CD4-positive, alpha-beta T cell treated with Interleukin-21 for 1 hour (primary cell): ENCODE measurements around the gene TAS1R3.
"Not testable (repeated sequence)": the region's sequence is repeated elsewhere in the genome, so short reads cannot be mapped to it uniquely, and the experiment has no call there.

Experiments
- DNase-seq: peaks from one replicate; pipeline ENCODE4 v3.0.0-alpha.2; 2020

The TAS1R3 gene

DNA sequence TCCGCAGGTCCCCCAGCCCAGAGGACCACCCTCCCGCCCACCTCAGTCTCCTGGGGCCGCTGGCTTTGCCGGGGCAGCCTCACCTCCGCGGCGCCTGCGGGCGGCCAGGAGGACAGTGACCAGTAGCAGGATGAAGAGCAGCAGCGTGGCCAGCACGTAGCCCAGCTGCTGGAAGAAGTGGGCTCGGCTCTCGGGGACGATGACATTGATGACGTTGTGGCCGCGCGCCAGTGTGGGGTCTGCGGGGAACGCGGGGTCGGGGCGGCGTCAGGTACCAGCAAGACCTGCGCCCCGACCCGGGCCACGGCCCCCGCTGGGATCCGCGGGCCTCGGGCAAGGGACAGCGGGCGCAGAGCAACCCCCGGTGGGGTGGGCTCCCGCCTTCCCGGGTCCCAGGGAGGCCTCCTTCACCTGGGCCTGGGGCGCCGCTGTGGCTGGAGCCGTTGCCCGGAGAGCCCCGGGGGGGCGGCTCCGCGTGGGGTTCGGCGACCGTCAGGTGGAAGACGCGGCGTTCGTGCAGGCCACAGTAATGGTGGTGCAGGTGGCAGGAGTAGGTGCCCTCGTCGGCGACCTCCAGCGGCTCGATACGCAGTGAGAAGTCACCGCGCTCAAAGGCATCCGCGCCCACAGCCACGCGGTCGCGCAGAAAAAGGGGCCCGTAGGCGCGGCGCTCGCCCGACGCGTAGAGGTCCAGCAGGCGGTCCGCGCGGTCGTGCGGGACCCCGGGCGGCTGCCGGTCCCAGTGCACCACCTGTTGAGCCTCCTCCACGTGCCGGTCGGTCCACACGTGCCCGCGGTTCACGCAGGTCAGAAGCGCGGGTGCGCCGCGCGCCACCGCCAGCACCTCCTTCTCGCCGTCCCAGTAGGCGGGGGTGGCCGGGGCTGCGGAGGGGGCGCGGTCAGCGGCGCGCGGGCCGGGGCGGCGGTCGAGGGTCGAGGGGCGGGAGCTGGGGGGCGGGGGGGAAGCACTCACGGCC, 23.5 kb downstream of the TAS1R3 start:
- no peak for DNase-seq

- no peak for DNase-seq
These were observed 24.3 kb downstream of the TAS1R3 start for GRCh38 chr1:1355416-1355815.

- no peak for DNase-seq
These were observed 25.2 kb downstream of the TAS1R3 start for GRCh38 chr1:1356166-1356795.

GRCh38 chr1:1356796-1357401, 25.8 kb downstream of the TAS1R3 start:
- no peak for DNase-seq

- no peak for DNase-seq
These were observed 26.9 kb downstream of the TAS1R3 start for GRCh38 chr1:1357871-1358432.

GRCh38 chr1:1358433-1359271, 27.6 kb downstream of the TAS1R3 start, which contains the start of gene MXRA8:
MXRA8 (minus strand) TSS chr1:1358555; CDS start chr1:1358504, 51 bp downstream.
- no peak for DNase-seq

GRCh38 chr1:1359308-1359663, 28.2 kb downstream of the TAS1R3 start:
- no peak for DNase-seq

DNA sequence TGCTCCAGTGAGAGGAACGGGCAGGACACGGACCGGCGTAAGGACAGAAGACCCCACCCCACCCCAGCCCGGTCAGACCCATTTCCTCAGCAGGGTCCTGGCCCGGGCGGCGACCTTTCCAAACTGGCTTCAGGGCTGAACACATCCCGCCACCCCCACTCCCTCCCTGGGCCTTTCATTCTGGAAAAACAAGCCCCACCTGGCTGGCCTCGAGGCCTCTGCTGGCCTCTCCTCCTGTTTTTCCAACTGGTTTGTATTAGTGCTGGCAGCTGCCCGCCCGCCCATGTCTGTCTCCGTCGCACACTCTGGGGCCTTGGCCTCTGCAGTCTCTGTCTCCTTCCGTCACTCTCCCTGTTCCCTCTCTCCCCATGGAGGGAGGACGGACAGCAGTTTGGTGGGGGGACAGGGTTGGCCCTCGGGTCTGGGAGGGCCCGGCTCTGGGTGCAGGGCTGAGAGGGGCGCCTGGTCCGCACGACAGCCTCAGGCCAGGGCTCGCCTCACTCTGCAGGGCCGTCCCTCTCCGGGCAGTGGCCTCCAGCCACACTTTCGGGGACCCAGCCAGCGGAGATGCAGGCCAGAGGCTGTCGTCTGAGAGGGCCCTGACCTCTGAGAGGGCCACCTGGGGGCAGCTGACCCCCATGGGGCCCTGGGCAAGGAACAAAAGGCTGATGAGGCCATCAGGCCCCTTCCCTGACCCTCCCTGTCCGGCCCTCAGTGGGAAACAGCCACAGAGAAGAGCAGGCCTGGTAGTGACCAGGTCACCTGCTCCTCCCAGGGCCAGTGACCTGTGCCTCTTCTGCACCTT, 28.8 kb downstream of the TAS1R3 start:
- no peak for DNase-seq

GRCh38 chr1:1360506-1361169, 29.6 kb downstream of the TAS1R3 start:
- no peak for DNase-seq

DNA sequence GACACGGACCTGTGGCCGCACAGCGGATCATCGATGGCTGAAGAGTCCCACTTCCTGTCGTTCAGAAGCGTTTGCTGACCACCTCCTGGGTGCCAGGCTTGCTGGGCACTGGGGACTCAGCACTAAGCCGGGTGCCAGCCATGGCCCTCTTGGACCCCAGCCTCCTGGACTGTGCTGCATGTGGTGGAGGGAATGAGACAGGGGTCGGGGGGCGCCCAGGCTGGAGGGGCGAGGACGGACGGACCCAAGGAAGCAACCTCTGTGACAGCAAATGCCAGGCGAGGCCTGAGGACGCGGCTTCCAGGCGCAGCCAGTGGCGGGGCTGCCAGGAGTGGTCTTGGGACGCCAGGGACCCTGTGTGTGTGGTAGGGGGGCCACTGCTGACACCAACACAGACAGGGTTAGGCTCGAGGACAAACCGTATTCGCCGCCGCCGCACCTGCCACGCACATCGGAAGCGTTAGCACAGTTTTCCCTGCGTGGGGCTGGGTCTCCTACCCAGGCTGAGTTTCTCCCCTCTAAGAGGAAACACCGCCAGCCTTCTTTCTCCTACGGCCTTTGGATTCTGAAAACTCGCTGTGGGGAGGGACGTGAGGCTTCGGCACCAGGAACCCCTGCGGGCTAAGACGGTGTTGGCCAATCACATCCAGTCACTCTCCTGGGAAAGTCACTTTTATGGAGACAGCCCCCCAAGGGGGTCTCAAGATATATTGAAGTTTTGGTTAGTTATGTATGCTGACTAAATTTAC, 30.3 kb downstream of the TAS1R3 start:
- DNase-seq, result no peak

GRCh38 chr1:1361982-1362423, 30.9 kb downstream of the TAS1R3 start:
- DNase-seq, result no peak

DNA sequence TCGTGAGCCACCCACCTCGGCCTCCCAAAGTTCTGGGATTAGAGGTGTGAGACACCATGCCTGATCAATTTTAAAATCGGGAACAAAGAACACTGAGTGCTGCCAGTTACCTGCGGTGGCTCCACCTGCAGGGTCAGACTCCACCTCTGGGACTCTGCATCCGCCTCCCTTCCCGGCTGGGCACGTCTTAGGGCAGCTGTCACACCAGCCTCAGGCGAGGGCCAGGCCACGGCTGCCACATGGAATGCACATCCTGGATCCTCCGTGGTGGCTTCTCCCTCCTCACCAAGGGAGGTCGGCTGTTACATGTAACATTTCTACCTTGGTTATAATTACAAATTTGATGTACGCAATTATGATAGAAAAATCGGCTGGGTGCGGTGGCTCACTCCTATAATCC, 33.2 kb downstream of the TAS1R3 start:
- no peak for DNase-seq

DNA sequence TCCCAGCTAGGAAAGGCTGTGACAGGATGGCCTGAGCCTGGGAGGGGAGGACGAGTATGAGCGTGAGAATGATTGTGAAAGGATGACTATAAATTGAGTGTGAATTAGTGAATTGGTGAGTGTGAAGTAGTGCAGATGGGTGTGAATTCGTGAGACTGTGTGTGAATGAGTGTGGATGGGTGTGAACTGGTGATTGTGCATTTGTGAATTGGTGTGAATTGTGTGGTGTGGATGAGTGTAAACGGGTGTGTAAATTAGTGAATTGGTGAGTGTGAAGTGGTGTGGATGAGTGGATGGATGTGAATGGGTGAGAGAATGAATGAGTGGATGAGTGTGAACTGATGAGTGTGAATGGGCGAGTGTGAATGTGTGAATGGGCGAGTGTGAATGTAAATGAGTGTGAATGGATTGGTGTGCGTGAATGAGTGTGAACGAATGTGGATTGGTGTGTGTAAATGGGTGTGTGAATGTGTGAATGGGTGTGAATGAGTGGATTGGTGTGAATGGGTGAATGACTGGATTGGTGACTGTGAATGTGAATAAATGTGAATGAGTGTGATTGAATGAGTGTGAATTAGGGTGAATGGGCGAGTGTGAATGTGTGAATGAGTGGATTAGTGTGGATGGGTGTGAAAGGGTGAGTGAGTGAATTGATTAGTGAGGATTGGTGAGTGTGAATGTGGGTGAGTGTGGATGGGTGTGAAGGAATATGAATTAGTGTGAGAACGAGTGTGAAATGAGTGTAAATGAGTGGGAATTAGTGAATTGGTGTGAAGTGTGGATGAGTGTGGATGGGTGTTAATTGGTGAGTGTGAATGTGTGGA, 35.0 kb downstream of the TAS1R3 start:
- DNase-seq, result no peak

DNA sequence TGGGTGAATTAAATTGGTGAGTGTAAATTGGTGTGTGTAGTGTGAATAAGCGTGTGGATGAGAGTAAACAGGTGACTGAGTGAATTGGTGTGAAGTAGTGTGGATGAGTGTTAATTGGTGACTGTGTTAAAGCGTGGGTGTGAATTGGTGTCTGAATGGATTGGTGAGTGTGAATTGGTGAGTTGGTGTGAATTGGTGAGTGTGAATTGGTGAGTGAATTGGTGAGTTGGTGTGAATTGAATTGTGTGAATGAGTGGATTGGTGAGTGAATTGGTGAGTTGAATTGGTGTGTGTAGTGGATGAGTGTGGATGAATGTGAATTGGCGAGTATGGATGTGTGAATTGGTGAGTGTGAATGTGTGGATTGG, 35.6 kb downstream of the TAS1R3 start:
- DNase-seq, result no peak

DNA sequence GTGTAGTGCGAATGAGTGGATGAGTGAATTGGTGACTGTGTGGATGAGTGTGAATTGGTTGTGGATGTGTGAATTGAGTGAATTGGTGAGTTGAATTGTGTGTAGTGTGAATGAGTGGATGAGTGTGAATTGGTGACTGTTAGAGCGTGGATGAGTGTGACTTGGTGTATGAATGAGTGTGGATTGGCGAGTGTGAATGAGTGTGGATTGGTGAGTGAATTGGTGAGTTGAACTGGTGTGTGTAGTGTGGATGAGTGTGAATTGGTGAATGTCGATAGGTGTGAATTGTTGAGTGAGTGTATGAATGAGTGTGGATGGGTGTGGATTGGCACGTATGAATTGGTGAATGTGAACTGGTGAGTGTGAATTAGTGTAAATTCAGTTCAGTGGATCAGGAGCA, 36.2 kb downstream of the TAS1R3 start:
- DNase-seq, result no peak

DNA sequence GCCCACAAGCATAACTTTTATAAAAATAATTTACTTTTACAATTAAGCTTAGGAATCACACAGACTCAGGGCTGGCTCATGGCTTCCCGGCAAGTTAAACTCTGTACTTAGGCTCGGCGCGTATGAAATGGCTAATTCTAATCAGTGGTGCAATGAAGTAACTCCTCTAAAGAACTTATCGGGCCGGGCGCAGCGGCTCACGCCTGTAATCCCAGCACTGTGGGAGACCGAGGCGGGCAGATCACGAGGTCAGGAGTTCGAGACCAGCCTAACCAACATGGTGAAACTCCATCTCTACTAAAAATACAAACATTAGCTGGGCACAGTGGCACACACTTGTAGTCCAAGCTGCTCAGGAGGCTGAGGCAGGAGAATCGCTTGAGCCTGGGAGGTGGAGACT, 39.0 kb downstream of the TAS1R3 start:
- not testable (repeated sequence) for DNase-seq

DNA sequence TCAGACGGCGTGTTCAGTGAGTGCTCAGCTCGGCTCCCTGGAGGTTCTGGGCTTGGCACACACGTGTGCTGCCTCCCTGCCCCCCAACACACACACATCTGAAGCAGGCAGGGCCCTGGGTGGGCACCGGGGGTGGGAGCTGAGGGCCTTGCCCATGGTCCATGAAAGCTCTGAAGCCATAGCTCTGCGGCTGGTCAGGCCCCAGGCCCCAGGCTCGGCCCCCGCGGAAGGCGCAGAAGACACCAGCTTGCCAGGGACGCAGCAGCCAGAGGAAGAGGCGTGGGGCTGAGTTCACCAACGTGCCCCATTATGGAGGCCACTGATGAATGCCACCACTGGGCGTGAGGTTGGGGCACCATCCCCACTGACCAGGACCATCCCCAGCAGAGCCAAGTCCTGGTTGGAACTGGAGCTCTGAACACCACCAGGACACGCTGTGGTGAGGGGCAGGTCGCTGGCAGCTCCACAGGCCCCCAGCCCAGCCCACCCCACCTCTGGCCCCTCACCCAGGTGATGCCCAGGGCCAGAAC, 39.8 kb downstream of the TAS1R3 start:
- no peak for DNase-seq

- DNase-seq, result peak; percentile 88
These were observed 40.3 kb downstream of the TAS1R3 start for GRCh38 chr1:1371364-1371745.
